ENCODE data around the gene AATF.

The AATF gene

GRCh38 chr17:37054894-37055293 lies 106.1 kb downstream of the AATF start:
- Histone ChIP-seq H3K9me2 (replicated peaks; ENCODE audit: insufficient read depth, low read length) (no peaks in the 10 kb centered on the region), H4K20me1 (ENCODE audit: insufficient read depth, low read length) (no peaks in the 10 kb centered on the region), H3K4me2 (ENCODE audit: low read depth, low read length) (no peak overlapping the region), H3K27me3 (replicated peaks; ENCODE audit: insufficient read depth, low read length) (no peaks in the 10 kb centered on the region), H3K9ac (ENCODE audit: low read length) (no peak overlapping the region), H2AFZ (ENCODE audit: low read length) (no peak overlapping the region), H3K9me3 (replicated peaks; ENCODE audit: insufficient read depth, low read length) (no peaks in the 10 kb centered on the region), H3K4me3 (ENCODE audit: low read length) (no peak overlapping the region), H3K27ac (ENCODE audit: low read length) (no peak overlapping the region), H3K36me3 (replicated peaks; ENCODE audit: insufficient read depth, low read length) (no peaks in the 10 kb centered on the region; the same call in 1 of the 2 replicates), H3F3A (ENCODE audit: insufficient read depth, low read length) (no peaks in the 10 kb centered on the region), H3K79me2 (ENCODE audit: low read length) (no peaks in the 10 kb centered on the region), H3K4me1 (ENCODE audit: low read length) (no peaks in the 10 kb centered on the region)
- TF ChIP-seq EZH2 (optimal IDR thresholded peaks at IDR 0.05; ENCODE audit: low read depth, low read length) (no peak), EZH2phosphoT487 (IDR thresholded peaks at IDR 0.05; ENCODE audit: low read length) (no peak), CTCF (IDR thresholded peaks at IDR 0.05; ENCODE audit: low read length) (no peak)
- no peak for DNase-seq

- no peaks in the 10 kb centered on the region for H3F3A ChIP-seq (ENCODE audit: insufficient read depth, low read length)
- no peaks in the 10 kb centered on the region for H3K9me3 ChIP-seq (replicated peaks; ENCODE audit: insufficient read depth, low read length)
- H2AFZ ChIP-seq (ENCODE audit: low read length) = no peak overlapping the region
- H3K79me2 ChIP-seq (ENCODE audit: low read length) = no peaks in the 10 kb centered on the region
- H3K4me3 ChIP-seq (ENCODE audit: low read length) = no peak overlapping the region
- no peak for DNase-seq
- no peaks in the 10 kb centered on the region for H3K4me1 ChIP-seq (ENCODE audit: low read length)
- no peaks in the 10 kb centered on the region for H3K9me2 ChIP-seq (replicated peaks; ENCODE audit: insufficient read depth, low read length)
- no peaks in the 10 kb centered on the region for H3K27me3 ChIP-seq (replicated peaks; ENCODE audit: insufficient read depth, low read length)
- no peak overlapping the region for H3K9ac ChIP-seq (ENCODE audit: low read length)
- no peak overlapping the region for H3K4me2 ChIP-seq (ENCODE audit: low read depth, low read length)
- no peaks in the 10 kb centered on the region for H4K20me1 ChIP-seq (ENCODE audit: insufficient read depth, low read length)
- TF ChIP-seq EZH2phosphoT487 (IDR thresholded peaks at IDR 0.05; ENCODE audit: low read length) = no peak
- no peak for TF ChIP-seq CTCF (IDR thresholded peaks at IDR 0.05; ENCODE audit: low read length)
- TF ChIP-seq EZH2 (optimal IDR thresholded peaks at IDR 0.05; ENCODE audit: low read depth, low read length) = no peak
- H3K27ac ChIP-seq (ENCODE audit: low read length) = no peak overlapping the region
- H3K36me3 ChIP-seq (replicated peaks; ENCODE audit: insufficient read depth, low read length) = no peaks in the 10 kb centered on the region; the same call in 1 of the 2 replicates
Measured at GRCh38 chr17:37056622-37057021, 107.9 kb downstream of the AATF start.

- Histone ChIP-seq H3K4me3 (ENCODE audit: low read length) (no peak overlapping the region), H3K27ac (ENCODE audit: low read length) (no peak overlapping the region), H4K20me1 (ENCODE audit: insufficient read depth, low read length) (no peaks in the 10 kb centered on the region), H3K27me3 (replicated peaks; ENCODE audit: insufficient read depth, low read length) (no peaks in the 10 kb centered on the region), H3K9me3 (replicated peaks; ENCODE audit: insufficient read depth, low read length) (no peaks in the 10 kb centered on the region), H3K9me2 (replicated peaks; ENCODE audit: insufficient read depth, low read length) (no peaks in the 10 kb centered on the region), H3F3A (ENCODE audit: insufficient read depth, low read length) (no peaks in the 10 kb centered on the region), H3K79me2 (ENCODE audit: low read length) (no peaks in the 10 kb centered on the region), H3K36me3 (replicated peaks; ENCODE audit: insufficient read depth, low read length) (no peaks in the 10 kb centered on the region), H3K9ac (ENCODE audit: low read length) (no peak overlapping the region), H3K4me2 (ENCODE audit: low read depth, low read length) (no peak overlapping the region), H3K4me1 (ENCODE audit: low read length) (no peaks in the 10 kb centered on the region), H2AFZ (ENCODE audit: low read length) (no peak overlapping the region)
- TF ChIP-seq EZH2phosphoT487 (IDR thresholded peaks at IDR 0.05; ENCODE audit: low read length) = no peak
- TF ChIP-seq CTCF (IDR thresholded peaks at IDR 0.05; ENCODE audit: low read length) = no peak
- no peak for TF ChIP-seq EZH2 (optimal IDR thresholded peaks at IDR 0.05; ENCODE audit: low read depth, low read length)
- DNase-seq = no peak
Measured at GRCh38 chr17:37059493-37059892, 110.7 kb downstream of the AATF start.
